BE2C (cell line): ENCODE results near the gene DOC2B.
"Not testable (repeated sequence)": the region's sequence is repeated elsewhere in the genome, so short reads cannot be mapped to it uniquely, and the experiment has no call there.

Experiments
- DNase-seq: peaks from one replicate; pipeline ENCODE4 v3.0.0-alpha.2; 2020
- H3K27me3 ChIP-seq: fragments of 250-450 bp; sonication (Bioruptor Pico); 2 replicates; pipeline ENCODE4 v1.5.1; 2020; ENCODE audit warnings: mild to moderate bottlenecking
- H3K36me3 ChIP-seq: fragments of 250-450 bp; sonication (Bioruptor Pico); 2 replicates; pipeline ENCODE4 v1.5.1; 2020; ENCODE audit warnings: mild to moderate bottlenecking
- H3K4me1 ChIP-seq: fragments of 250-450 bp; sonication (Bioruptor Pico); 2 replicates; pipeline ENCODE4 v1.5.1; 2020
- H3K4me3 ChIP-seq: 2 replicates; pipeline ENCODE4 v1.5.1; 2011; ENCODE audit warnings: low read depth, low read length
- H3K9me3 ChIP-seq: fragments of 250-450 bp; sonication (Bioruptor Pico); 2 replicates; pipeline ENCODE4 v1.5.1; 2020
- TF ChIP-seq, protein P1 (sequence below): IDR thresholded peaks from 2 replicates; pipeline ENCODE4 v1.5.1; 2012; ENCODE audit warnings: mild to moderate bottlenecking, low read depth, low read length

The DOC2B gene

GRCh38 chr17:210402-210801 lies 29.0 kb upstream of the DOC2B start:
- Histone ChIP-seq H3K4me3 (no peak overlapping the region), H3K4me1 (no peaks in the 10 kb centered on the region), H3K36me3 (no peaks in the 10 kb centered on the region), H3K9me3 (no peaks in the 10 kb centered on the region), H3K27me3 (no peaks in the 10 kb centered on the region)
- DNase-seq: no peak
- TF ChIP-seq, protein P1, sequence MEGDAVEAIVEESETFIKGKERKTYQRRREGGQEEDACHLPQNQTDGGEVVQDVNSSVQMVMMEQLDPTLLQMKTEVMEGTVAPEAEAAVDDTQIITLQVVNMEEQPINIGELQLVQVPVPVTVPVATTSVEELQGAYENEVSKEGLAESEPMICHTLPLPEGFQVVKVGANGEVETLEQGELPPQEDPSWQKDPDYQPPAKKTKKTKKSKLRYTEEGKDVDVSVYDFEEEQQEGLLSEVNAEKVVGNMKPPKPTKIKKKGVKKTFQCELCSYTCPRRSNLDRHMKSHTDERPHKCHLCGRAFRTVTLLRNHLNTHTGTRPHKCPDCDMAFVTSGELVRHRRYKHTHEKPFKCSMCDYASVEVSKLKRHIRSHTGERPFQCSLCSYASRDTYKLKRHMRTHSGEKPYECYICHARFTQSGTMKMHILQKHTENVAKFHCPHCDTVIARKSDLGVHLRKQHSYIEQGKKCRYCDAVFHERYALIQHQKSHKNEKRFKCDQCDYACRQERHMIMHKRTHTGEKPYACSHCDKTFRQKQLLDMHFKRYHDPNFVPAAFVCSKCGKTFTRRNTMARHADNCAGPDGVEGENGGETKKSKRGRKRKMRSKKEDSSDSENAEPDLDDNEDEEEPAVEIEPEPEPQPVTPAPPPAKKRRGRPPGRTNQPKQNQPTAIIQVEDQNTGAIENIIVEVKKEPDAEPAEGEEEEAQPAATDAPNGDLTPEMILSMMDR: no peak

- no peaks in the 10 kb centered on the region for H3K4me1 ChIP-seq
- no peak overlapping the region for H3K4me3 ChIP-seq
- no peaks in the 10 kb centered on the region for H3K9me3 ChIP-seq
- H3K36me3 ChIP-seq: no peaks in the 10 kb centered on the region
- no peaks in the 10 kb centered on the region for H3K27me3 ChIP-seq
- TF ChIP-seq, protein P1: no peak
- no peak for DNase-seq
These were observed 27.0 kb upstream of the DOC2B start for GRCh38 chr17:208429-208828.

DNA sequence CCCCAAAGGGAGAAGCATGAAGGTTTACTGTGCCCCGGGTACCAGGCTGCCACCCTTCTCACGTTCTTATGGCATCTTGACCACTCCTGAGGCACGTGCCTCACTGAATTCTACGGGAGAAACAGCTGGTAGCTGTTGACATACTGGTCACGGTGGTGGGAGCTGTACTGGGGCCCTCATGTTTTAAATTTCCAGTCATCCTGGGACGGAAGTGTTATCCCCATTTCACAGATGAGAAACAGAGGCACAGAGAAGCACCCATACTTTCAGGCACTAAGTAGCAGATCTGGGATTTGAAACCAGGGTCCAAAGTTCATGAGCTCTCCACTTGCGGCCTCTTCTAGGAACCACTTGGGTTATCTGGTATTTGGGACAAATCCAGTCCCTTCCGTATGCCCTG lies 26.3 kb upstream of the DOC2B start:
- Histone ChIP-seq H3K36me3 (no peaks in the 10 kb centered on the region), H3K27me3 (no peaks in the 10 kb centered on the region), H3K4me3 (no peak overlapping the region), H3K4me1 (no peaks in the 10 kb centered on the region), H3K9me3 (no peaks in the 10 kb centered on the region)
- TF ChIP-seq, protein P1: no peak
- no peak for DNase-seq

DNA sequence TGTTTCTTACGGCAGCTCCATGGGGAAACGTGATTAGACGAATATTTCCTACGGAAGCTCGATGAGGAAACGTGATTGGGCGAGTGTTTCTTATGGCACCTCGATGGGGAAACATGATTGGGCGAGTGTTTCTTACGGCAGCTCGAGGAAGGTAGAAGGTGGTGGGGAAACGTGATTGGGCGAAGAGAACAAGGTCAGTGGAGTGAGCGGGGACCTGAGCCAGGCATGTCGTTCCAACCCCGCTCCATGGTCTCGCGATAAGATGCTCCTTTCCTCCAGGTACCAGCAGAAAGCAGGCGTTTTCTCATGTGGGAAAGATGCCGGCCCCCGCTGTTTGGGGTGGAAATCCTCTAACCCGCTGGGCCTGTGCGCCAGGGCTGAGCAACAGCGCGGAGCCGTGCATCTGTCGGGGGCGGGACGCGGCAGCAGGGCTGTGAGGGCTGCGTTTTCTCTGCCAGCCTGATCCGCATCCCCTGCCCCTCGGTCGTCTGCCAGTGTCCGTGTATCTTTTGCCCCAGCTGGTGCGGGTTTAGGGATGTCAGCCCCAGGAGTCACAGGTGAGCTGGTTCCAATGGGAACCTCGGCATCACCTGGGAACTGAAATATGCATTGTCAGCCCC lies 25.6 kb upstream of the DOC2B start:
- H3K4me1 ChIP-seq: no peaks in the 10 kb centered on the region
- H3K36me3 ChIP-seq: no peaks in the 10 kb centered on the region
- H3K27me3 ChIP-seq: no peaks in the 10 kb centered on the region
- TF ChIP-seq, protein P1: no peak
- H3K4me3 ChIP-seq: no peak overlapping the region
- H3K9me3 ChIP-seq: no peaks in the 10 kb centered on the region
- DNase-seq: no peak

DNA sequence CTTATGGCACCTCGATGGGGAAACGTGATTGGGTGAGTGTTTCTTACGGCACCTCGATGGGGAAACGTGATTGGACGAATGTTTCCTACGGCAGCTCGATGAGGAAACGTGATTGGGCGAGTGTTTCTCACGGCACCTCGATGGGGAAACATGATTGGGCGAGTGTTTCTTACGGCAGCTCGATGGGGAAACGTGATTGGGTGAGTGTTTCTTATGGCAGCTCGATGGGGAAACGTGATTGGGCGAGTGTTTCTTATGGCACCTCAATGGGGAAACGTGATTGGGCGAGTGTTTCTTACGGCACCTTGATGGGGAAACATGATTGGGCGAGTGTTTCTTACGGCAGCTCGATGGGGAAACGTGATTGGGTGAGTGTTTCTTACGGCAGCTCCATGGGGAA lies 25.0 kb upstream of the DOC2B start:
- not testable (repeated sequence) for H3K4me3 ChIP-seq, H3K36me3 ChIP-seq, DNase-seq, H3K27me3 ChIP-seq, H3K9me3 ChIP-seq, H3K4me1 ChIP-seq

- no peak for DNase-seq
- TF ChIP-seq, protein P1: no peak
- Histone ChIP-seq H3K4me1 (no peaks in the 10 kb centered on the region), H3K27me3 (no peaks in the 10 kb centered on the region), H3K4me3 (no peak overlapping the region), H3K36me3 (no peaks in the 10 kb centered on the region), H3K9me3 (no peaks in the 10 kb centered on the region)
These were observed 24.4 kb upstream of the DOC2B start for GRCh38 chr17:205817-206216.

- Histone ChIP-seq H3K9me3 (no peaks in the 10 kb centered on the region), H3K36me3 (no peaks in the 10 kb centered on the region), H3K4me3 (no peak overlapping the region), H3K27me3 (no peaks in the 10 kb centered on the region), H3K4me1 (no peaks in the 10 kb centered on the region)
- DNase-seq: no peak
- TF ChIP-seq, protein P1: no peak
These were observed 23.8 kb upstream of the DOC2B start for GRCh38 chr17:205148-205669.
